IgD-negative memory B cell (primary cell): ENCODE results near the gene SVBP. TPM values are rescaled to one million over a fixed set of nuclear protein-coding genes. Genes with fewer than 3 reads are reported as not detected.
A peak's percentile ranks its signal among the peaks of the same experiment; 100 is the strongest.
"Not testable (repeated sequence)": the region's sequence is repeated elsewhere in the genome, so short reads cannot be mapped to it uniquely, and the experiment has no call there.

Experiments
- H3K27ac Mint-ChIP-seq, 3 donors: one replicate each; pipeline ENCODE4 v1.8.0; 2020 to 2022; ENCODE audit warnings: mild to moderate bottlenecking in 3 of 3, mixed read lengths in 3 of 3, moderate library complexity in 1 of 3
- H3K27me3 Mint-ChIP-seq: one replicate; pipeline ENCODE4 v1.8.0; 2021; ENCODE audit warnings: mixed read lengths
- H3K36me3 Mint-ChIP-seq: one replicate; pipeline ENCODE4 v1.8.0; 2020; ENCODE audit warnings: mild to moderate bottlenecking, mixed read lengths
- H3K4me1 Mint-ChIP-seq, 3 donors: one replicate each; pipeline ENCODE4 v1.8.0; 2020 to 2022; ENCODE audit warnings: mixed read lengths in 3 of 3, mild to moderate bottlenecking in 1 of 3
- H3K4me3 Mint-ChIP-seq, 4 donors: one replicate each; pipeline ENCODE4 v1.8.0; 2020 to 2022; ENCODE audit warnings: mild to moderate bottlenecking in 4 of 4, mixed read lengths in 4 of 4, moderate library complexity in 3 of 4
- H3K9me3 Mint-ChIP-seq, 3 donors: one replicate each; pipeline ENCODE4 v1.8.0; 2020 to 2021; ENCODE audit warnings: mixed read lengths in 3 of 3, mild to moderate bottlenecking in 1 of 3
- polyA plus RNA-seq: library from polyadenylated mRNA; unstranded; fragments of 300-500 nt; fragmentation: Illumina TruSeq; gene quantifications from one replicate; pipeline ENCODE4 v1.2.3, GENCODE V29; 2021

SVBP gene
- polyA plus RNA-seq, 1 donor from 2014 or later = 47.1 TPM

DNA sequence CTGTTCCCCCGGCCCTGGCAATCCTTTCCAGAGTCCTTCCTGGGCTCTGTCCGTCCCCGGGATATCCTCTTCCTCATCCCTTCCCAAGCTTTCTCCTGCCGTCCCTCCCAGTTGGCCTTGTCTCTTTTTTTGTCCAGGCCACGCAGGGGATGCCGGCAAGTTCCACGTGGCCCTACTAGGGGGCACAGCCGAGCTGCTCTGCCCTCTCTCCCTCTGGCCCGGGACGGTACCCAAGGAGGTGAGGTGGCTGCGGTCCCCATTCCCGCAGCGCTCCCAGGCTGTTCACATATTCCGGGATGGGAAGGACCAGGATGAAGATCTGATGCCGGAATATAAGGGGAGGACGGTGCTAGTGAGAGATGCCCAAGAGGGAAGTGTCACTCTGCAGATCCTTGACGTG lies 13.4 kb upstream of the SVBP start:
- H3K27me3 Mint-ChIP-seq = no peaks in the 10 kb centered on the region
- H3K4me1 Mint-ChIP-seq = peaks cover 3 to 6% (median 5%) of the 10 kb centered on the region in 3 donors
- no peak overlapping the region for H3K4me3 Mint-ChIP-seq
- no peak overlapping the region for H3K27ac Mint-ChIP-seq
- peaks cover 6% of the 10 kb centered on the region for H3K36me3 Mint-ChIP-seq
- H3K9me3 Mint-ChIP-seq = no peaks in the 10 kb centered on the region

DNA sequence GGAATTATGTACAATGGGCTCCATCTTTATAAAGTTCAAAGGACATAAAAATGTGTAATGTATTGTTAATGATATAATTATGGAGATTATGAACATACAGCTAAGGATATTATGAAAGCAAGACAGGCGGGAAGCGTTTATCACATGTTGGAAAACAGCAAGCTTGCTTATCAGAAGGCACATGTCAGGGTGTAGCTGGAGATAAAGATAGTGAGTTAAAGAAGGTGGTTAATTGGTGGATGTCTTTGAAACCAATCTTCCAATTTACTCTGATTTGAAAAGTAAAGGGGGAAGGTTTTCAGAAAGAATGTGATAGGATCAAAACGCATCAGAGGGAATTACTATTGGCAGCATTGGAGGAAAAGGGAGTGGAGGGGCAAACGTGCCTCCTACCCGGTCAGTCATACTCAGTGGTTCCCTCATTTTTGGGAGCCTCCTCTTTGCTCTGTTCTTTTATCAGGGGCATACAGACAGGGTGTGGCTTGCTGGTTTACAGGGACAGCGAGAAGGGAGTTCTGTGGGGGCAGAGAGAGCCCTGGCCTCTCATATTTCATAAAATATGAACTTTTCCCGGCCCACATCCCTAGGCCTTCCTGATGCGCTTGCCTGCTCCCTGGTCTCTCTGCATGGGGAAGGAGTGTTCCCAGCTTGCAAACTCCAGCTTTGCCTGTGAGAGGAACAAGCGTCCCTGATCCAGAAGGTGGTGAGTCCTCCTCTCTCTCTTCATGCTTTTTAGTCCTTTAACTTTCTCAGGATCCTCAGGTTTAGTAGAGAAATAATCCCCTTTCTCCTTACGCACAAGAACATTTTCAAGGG lies 8.0 kb upstream of the SVBP start:
- H3K27me3 Mint-ChIP-seq = no peaks in the 10 kb centered on the region
- peaks cover 0 to 2% (median 0%) of the 10 kb centered on the region in 3 donors for H3K4me1 Mint-ChIP-seq
- no peaks in the 10 kb centered on the region for H3K9me3 Mint-ChIP-seq
- no peaks in the 10 kb centered on the region for H3K36me3 Mint-ChIP-seq
- no peak overlapping the region for H3K27ac Mint-ChIP-seq
- H3K4me3 Mint-ChIP-seq = no peak overlapping the region

DNA sequence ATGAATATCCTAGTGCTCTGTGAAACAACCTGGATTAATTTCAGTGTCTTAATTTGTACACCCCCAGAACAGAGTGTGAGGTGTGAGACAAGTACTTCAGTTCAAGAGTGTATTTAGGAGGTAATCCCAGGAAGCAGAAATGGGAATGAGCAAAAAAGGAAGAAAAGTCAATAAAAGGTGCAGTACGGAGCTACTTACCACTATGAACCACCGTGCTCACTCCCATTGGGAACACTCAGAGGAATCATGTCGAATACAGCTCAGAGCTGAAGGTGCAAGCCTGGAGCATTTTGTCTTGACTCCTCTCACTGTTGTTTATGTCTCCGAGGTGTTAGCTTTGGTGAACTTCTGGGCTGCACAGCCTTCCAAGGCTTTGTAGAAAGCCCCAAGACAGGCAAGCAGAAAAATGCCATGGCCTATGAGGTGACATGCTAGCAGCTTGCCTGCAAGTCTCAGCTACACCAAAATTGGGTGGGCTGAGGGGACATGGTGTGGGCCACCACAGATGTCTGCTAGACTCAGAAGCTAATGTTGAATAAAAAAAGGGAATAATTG lies 7.4 kb upstream of the SVBP start:
- H3K27me3 Mint-ChIP-seq = no peaks in the 10 kb centered on the region
- H3K4me3 Mint-ChIP-seq = no peak overlapping the region
- H3K27ac Mint-ChIP-seq = no peak overlapping the region
- peaks cover 3% of the 10 kb centered on the region for H3K36me3 Mint-ChIP-seq
- peaks cover 0 to 2% (median 0%) of the 10 kb centered on the region in 3 donors for H3K4me1 Mint-ChIP-seq
- H3K9me3 Mint-ChIP-seq = no peaks in the 10 kb centered on the region

DNA sequence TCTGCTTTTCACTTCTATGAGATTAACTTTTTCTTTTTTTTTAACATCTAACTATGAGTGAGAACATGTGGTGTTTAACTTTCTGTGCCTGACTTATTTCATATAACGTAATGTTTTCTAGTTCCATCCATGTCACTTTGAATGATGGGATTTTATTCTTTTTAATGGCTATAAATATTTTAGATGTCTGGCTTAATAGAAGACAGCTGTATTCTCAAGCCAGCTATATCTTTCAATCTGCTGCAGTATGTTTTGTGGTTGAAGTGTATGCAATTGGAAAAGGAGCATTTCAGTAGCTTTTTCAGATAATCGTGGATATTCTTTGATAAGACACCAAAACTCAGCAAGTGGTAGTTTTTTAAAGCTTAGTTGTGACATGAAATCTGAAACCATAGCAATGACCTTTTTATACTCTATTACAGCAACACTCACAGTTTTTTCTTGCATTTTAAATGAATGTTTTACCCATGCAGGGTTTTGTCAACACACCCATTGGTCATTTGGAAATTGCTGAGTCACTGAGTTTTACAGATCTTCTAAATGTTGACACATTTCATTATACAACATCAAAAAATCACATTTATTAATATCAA lies 5.7 kb upstream of the SVBP start:
- Mint-ChIP-seq H3K36me3 (peaks cover 4% of the 10 kb centered on the region), H3K4me3 (no peak overlapping the region), H3K9me3 (no peaks in the 10 kb centered on the region), H3K4me1 (peaks cover 2 to 5% (median 3%) of the 10 kb centered on the region in 3 donors), H3K27me3 (no peaks in the 10 kb centered on the region), H3K27ac (peak overlapping the region in 1 of 3 donors; percentile 39)

DNA sequence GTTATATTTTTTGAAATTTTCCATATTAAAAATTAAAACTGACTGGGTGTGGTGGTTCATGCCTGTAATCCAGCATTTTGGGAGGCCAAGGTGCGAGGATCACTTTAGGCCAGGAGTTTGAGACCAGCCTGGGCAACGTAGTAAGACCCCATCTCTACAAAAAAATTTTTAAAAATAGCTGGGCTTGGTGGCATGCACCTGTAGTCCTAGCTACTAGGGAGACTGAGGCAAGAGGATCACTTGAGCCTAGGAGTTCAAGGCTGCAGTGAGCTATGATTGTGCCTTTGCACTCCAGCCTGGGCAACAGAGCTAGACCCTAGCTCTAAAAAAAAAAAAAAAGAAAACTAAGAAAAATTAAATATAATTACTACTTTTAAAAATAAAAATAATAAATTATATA lies 4.5 kb upstream of the SVBP start:
- H3K4me3 Mint-ChIP-seq = no peak overlapping the region
- no peaks in the 10 kb centered on the region for H3K27me3 Mint-ChIP-seq

DNA sequence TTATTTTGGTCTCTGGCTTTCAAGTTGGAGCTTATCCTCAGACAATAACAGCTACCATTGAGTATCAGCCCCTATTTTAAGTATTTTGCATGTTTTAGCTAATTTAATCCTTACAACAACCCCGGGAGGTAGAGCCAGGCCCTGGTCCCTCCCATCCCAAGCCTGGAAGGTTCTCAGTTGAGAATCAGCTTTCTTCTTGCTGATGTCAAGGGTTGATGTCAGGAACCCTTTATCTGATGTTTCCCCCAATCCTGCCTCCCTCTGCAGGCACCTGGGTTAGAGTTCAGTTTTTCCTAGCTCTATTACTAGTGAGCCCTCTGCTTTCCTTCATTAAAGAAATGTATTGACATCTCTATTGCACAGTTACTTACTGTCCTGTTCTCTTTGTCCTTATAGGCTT lies 3.6 kb upstream of the SVBP start:
- H3K27ac Mint-ChIP-seq = peak overlapping the region in 2 of 3 donors; percentile 31 to 64
- H3K27me3 Mint-ChIP-seq = no peaks in the 10 kb centered on the region
- peaks cover 4% of the 10 kb centered on the region for H3K36me3 Mint-ChIP-seq
- no peaks in the 10 kb centered on the region for H3K9me3 Mint-ChIP-seq
- peaks cover 13 to 19% (median 15%) of the 10 kb centered on the region in 3 donors for H3K4me1 Mint-ChIP-seq
- H3K4me3 Mint-ChIP-seq = peak overlapping the region in 1 of 4 donors; percentile 8

More for the DNA sequence above, 4.5 kb upstream of the SVBP start:
- Mint-ChIP-seq H3K9me3 (no peaks in the 10 kb centered on the region), H3K36me3 (peaks cover 4% of the 10 kb centered on the region), H3K27ac (no peak overlapping the region), H3K4me1 (peaks cover 7 to 10% (median 8%) of the 10 kb centered on the region in 3 donors)

DNA sequence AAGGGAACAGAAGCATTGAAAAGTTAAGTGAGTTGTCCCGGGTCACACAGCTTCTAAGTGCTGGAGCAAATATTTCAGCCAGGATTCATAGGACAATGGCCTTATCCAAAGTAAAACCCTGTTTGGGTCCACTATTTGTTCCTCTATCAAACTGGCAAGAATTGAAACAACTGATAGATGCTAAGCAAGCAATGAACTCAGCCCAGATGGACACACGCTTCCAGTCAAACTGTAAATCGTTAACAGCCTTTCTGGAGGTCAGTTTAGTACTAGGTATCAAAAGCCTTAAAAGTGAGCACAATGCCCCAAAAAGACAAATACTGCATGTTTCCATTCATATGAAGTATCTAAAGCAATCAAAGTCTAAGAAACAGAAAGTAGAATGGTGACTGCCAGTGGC lies 779 bp upstream of the SVBP start:
- Mint-ChIP-seq H3K4me1 (peaks cover 15 to 20% (median 19%) of the 10 kb centered on the region in 3 donors), H3K27me3 (no peaks in the 10 kb centered on the region), H3K4me3 (peak overlapping the region; percentile 60 to 93 (median 86)), H3K27ac (peak overlapping the region in 1 of 3 donors; percentile 82), H3K9me3 (no peaks in the 10 kb centered on the region), H3K36me3 (peaks cover 9% of the 10 kb centered on the region)

DNA sequence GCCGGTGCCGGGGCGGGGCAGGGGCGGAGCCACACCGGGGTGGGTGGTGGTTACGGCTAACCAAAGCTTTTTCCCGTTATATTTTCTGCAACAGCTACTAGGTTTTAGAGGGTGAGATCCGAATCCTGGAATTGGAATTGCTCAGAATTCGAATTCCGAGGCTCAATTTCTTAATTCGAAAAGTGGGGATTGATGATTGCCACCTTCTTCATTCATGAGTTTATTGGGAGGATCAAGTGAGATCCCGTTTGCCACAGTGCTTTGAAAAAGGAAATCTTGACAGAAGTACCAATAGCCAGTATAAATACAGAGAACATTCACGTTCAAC lies 207 bp upstream of the SVBP start:
- Mint-ChIP-seq H3K4me1 (peaks cover 15 to 21% (median 19%) of the 10 kb centered on the region in 3 donors), H3K4me3 (peak overlapping the region; percentile 84 to 93 (median 88)), H3K27ac (peak overlapping the region in 1 of 3 donors; percentile 82), H3K27me3 (no peaks in the 10 kb centered on the region), H3K36me3 (peaks cover 9% of the 10 kb centered on the region), H3K9me3 (no peaks in the 10 kb centered on the region)

DNA sequence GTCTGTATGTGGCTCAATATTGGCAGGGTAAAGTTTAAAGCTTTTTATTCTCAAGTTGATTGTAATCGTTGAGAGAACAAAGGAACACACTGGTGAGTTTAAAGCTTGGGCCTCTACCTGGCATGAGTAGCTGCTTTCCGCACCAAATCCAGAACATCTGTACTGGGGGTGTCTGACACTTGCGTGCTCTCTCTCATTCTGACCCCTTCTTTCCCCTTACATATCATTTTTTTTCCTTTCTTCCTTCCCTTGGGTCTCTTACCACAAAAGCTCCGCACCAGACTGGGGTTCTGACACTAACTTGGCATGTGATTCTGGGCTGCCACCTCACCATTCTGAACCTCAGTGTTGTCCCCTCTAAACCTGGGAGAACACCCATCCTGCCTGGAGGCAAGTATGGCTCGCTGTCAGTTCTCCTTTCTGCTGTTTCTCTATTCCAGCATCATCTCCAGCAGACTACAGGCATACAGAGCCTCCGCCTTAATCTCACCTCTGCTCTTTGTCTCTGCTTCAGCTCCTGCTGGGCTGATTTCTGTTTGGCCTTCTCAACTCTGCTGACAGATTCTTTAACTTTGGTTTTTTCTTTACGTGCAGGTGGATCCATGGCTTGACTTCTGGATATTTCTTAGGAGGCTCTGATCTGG lies 1.1 kb downstream of the SVBP start:
- peaks cover 9% of the 10 kb centered on the region for H3K36me3 Mint-ChIP-seq
- peak overlapping the region; percentile 84 to 93 (median 90) for H3K4me3 Mint-ChIP-seq
- H3K9me3 Mint-ChIP-seq = no peaks in the 10 kb centered on the region
- no peaks in the 10 kb centered on the region for H3K27me3 Mint-ChIP-seq
- H3K4me1 Mint-ChIP-seq = peaks cover 15 to 22% (median 21%) of the 10 kb centered on the region in 3 donors
- peak overlapping the region; percentile 51 to 94 (median 82) for H3K27ac Mint-ChIP-seq

DNA sequence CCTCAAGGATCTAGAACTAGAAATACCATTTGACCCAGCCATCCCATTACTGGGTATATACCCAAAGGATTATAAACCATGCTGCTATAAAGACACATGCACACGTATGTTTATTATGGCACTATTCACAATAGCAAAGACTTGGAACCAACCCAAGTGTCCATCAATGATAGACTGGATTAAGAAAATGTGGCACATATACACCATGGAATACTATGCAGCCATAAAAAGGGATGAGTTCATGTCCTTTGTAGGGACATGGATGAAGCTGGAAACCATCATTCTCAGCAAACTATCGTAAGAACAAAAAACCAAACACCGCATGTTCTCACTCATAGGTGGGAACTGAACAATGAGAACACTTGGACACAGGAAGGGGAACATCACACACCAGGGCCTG lies 2.4 kb downstream of the SVBP start:
- Mint-ChIP-seq H3K4me3 (peak overlapping the region in 1 of 4 donors; percentile 40), H3K36me3 (peaks cover 14% of the 10 kb centered on the region), H3K4me1 (peaks cover 15 to 22% (median 19%) of the 10 kb centered on the region in 3 donors)
- H3K27ac Mint-ChIP-seq, H3K27me3 Mint-ChIP-seq, H3K9me3 Mint-ChIP-seq: not testable (repeated sequence)

DNA sequence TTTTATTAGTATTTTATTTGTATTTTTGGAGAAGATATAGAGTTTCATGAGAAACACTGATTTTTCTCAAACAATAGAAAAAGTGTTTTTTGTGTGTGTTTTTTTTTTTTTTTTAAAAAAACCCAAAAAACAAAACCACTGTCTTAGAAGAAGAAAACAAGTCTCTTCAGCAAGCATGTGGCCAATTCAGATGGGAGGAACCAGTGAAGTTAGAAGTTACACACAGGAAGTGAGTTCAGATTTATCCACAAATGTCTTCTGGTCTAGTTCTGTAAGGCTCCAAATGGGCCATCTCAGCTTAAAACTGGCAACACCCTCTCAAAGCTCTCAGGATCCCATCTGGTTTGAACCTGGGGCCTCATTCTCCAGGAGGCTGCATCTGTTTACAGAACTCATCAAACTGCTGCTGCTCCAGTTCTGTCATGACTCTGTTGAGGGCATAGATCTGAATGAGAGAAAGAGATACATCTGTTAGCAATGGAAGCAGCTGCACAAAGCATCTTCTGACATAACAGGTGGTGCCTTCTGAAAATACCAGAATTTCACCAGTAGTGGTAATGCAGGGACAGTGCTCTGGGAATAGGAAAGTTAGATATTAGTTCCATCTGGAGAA lies 10.0 kb downstream of the SVBP start:
- H3K27ac Mint-ChIP-seq = no peak overlapping the region

DNA sequence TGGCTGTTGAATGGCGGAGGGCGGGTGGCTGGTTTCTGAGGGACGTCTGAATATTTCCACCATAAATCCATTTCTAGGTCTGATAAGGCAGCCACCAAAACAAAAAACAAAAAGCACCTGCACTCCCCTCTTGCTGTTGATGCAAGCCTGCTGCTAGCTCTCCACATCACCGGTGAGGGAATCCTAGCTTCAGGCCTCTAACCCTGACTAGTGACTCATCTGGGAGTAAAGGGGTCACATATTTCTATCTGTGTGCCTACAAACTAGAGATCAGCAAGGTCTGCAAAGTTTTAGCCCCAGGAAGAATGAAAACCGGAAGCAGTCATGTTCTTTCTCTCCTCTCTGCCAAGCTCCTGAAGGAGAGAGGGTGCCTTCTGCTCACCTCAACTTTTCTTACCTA lies 10.6 kb downstream of the SVBP start:
- Mint-ChIP-seq H3K36me3 (peaks cover 5% of the 10 kb centered on the region), H3K9me3 (peaks cover 0 to 2% (median 0%) of the 10 kb centered on the region in 3 donors), H3K4me3 (no peak overlapping the region), H3K27me3 (no peaks in the 10 kb centered on the region), H3K27ac (no peak overlapping the region), H3K4me1 (peaks cover 0 to 3% (median 2%) of the 10 kb centered on the region in 3 donors)

More for the DNA sequence above, 10.0 kb downstream of the SVBP start:
- Mint-ChIP-seq H3K36me3 (peaks cover 5% of the 10 kb centered on the region), H3K27me3 (no peaks in the 10 kb centered on the region), H3K4me3 (no peak overlapping the region), H3K4me1 (peaks cover 0 to 4% (median 2%) of the 10 kb centered on the region in 3 donors), H3K9me3 (peaks cover 0 to 2% (median 0%) of the 10 kb centered on the region in 3 donors)

DNA sequence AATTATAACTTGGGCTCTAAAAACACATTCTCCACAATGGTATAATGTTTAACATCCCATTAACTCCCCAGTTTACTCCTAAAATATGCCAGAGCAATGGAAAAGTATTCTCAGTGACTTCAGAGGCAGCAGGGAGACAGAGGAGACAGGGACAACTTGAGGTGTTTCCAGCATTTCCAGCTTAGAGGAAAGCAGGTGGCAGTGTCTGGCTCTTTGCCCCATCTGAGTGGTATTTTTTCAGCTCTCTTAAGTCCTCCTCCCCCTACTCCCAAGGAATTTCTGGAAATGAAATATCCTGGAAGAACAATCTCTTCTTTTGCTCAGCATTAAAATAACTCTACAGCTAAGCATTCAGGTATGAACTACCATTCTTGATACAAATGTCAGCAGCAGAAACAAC lies 11.0 kb downstream of the SVBP start:
- no peaks in the 10 kb centered on the region for H3K27me3 Mint-ChIP-seq
- no peak overlapping the region for H3K4me3 Mint-ChIP-seq
- no peak overlapping the region for H3K27ac Mint-ChIP-seq
- H3K36me3 Mint-ChIP-seq = peaks cover 5% of the 10 kb centered on the region
- H3K4me1 Mint-ChIP-seq = peaks cover 0 to 2% (median 0%) of the 10 kb centered on the region in 3 donors
- H3K9me3 Mint-ChIP-seq = peaks cover 0 to 2% (median 0%) of the 10 kb centered on the region in 3 donors

DNA sequence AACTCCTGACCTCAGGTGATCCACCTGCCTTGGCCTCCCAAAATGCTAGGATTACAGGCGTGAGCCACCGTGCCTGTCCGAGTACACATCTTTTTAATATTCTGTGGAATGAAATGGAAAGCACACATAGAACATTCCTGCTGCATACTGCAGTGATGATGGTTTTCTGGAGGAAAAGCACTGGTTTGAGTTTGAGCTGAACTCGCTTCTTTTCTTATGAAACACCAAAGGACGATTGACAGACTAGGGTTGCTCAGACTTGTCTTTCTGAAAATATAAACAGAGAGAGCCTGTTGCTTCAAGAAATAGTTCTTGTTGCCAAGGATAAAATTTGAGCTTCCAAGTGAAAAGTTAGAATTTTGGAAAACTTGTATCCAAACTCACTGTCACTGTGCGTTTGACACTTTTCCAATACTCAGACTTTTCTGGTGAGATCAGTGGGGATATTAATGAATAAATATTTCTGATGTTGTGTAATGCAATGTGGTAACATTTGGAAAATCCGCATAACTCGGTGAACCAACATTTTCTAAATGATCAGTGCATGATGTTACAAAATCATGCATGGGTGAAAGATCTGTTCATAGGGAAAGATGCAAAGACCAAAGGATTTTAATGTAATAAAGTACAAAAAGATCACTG lies 15.2 kb downstream of the SVBP start:
- Mint-ChIP-seq H3K9me3 (peaks cover 0 to 2% (median 0%) of the 10 kb centered on the region in 3 donors), H3K27me3 (no peaks in the 10 kb centered on the region), H3K4me1 (no peaks in the 10 kb centered on the region), H3K4me3 (no peak overlapping the region), H3K36me3 (peaks cover 3% of the 10 kb centered on the region), H3K27ac (no peak overlapping the region)
